Measurements from ENCODE around the gene FILIP1L.

The FILIP1L gene

DNA sequence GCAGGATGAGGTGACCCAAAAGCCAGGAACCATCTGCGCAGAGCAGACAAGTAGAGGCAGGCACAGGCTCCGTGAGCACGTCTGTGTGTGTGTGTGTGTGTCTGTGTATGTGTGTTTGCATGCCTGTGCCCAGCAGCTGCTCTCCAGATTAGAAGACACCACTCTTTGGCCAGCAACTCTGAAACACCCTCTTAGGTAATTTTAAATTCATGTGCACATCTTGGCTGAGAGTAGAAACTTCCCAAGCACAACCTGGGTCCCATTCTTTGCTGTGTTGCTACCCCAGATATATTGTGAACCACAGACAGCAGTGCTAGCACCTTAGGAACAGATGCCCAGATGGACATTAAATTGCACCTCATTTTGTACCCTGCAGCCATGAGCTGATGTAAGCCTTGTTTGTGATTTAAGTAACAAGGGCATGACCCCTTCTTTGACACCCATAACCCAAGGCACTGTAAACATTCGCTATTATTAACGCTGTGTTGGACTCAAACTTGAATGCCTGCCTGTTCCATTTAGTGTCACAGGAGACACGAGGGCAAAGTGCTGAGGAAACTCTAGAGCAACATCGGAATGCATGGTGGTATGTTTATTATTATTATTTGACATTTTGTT, at the start of gene FILIP1L:
FILIP1L (minus strand) TSS at position 89 of the 618 bp plus-strand sequence.
- DNase-seq (ENCODE audit: low read depth in 3 of 3) = no peak

DNA sequence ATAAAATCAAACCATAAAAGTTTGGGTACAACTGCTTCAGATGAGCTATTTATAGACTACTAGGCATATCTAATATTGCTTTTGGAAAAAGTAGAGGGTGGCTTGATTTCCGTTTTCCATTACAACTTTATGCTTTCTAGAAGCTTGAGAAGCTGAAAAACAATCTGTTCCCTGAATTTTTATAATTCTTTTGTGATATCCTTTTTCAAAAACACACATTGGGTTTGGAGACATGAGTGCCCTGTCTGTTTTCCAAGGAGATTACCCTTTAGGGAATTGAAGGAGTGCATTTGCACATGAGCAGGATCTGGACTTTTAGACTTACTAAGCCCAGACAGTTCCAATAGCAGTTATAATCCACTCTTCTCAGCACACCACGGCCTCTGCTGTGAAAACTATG, 49.5 kb upstream of the FILIP1L start:
- DNase-seq (ENCODE audit: low read depth in 3 of 3) = no peak

DNA sequence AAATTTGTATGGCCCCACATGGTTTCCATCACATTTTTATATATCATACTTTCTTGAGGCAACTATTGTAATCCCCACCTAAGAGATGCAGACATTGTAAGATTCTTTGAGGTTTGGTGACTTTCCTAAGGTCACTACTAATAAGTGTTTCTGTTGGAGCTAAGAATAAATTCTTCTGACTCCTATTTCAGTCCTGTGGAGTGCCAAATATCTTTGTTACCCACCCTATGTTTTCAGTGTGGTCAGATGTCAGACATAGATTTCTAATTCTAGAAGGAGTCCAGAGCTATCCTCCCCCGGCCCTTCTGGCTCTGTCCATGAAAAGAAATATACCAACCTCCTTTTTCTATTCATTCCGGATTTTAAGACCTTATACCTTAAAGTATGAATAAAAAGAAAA, 46.2 kb upstream of the FILIP1L start:
- DNase-seq (ENCODE audit: low read depth in 3 of 3) = no peak

- no peak for DNase-seq (ENCODE audit: low read depth in 3 of 3)
Observed at GRCh38 chr3:100159331-100160153, 45.2 kb upstream of the FILIP1L start.

GRCh38 chr3:100158918-100159330, 44.6 kb upstream of the FILIP1L start:
- no peak for DNase-seq (ENCODE audit: low read depth in 3 of 3)

DNA sequence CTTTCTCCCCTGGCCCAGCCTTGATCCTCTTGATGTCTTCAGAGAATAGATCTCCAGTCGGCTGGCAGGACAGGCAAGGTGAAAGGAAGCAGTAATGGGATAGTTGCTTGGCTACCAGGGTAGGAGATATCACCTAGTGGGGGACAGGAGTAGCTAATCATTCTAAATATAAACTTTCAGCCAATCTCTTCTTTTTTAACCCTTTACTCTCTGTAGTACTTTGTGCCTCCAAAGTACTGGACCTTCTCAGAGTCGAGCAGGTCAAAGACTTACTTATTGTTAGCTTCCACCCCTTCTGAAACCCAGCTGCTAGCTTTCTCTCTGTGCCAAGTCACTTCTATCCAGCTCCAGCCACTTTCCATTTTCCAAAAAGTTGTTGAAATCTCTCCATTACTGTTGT, 43.4 kb upstream of the FILIP1L start:
- no peak for DNase-seq (ENCODE audit: low read depth in 3 of 3)

GRCh38 chr3:100155590-100155989, 41.3 kb upstream of the FILIP1L start:
- DNase-seq (ENCODE audit: low read depth in 3 of 3) = no peak

DNA sequence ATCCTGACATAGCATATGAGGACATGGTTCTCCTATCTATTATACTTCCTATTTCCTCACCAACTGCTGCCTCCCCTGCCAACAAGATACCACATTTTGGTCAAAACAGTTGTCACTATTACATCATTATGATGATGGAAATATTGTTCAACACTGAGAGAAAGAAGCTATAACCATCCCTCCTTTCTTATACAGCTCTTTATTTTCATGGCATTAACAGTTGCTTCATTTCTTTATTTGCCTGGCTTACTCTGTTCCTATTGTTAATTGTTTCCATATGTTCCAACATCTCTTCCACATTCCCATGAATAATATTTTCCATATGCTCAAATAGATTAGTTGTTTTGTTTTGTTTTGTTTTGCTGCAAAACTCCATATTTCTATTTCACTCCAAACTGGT, 40.8 kb upstream of the FILIP1L start:
- no peak for DNase-seq (ENCODE audit: low read depth in 3 of 3)

DNA sequence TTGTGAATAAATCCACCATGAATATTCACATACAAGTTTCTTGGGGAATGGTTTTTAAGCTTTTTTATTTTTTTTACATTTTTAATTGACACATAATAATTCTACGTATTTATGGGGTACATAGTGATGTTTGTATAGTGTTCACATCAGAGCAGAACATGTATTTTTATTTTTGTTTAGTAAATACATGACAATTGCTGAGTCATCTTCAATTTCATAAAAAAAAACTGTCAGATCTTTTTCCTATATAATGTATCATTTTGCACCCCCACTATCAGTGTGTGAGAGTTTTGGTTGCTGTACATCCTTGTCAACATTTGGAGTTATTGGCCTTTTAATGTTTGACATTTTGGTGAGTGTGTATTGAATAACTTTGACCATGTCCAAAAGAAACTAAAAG, 39.9 kb upstream of the FILIP1L start:
- DNase-seq (ENCODE audit: low read depth in 3 of 3) = no peak

- no peak for DNase-seq (ENCODE audit: low read depth in 3 of 3)
Observed at GRCh38 chr3:100151024-100151707, 36.9 kb upstream of the FILIP1L start.

- DNase-seq (ENCODE audit: low read depth in 3 of 3) = no peak
Observed at GRCh38 chr3:100150473-100150872, 36.2 kb upstream of the FILIP1L start.

GRCh38 chr3:100149713-100150415, 35.6 kb upstream of the FILIP1L start:
- no peak for DNase-seq (ENCODE audit: low read depth in 3 of 3)

DNA sequence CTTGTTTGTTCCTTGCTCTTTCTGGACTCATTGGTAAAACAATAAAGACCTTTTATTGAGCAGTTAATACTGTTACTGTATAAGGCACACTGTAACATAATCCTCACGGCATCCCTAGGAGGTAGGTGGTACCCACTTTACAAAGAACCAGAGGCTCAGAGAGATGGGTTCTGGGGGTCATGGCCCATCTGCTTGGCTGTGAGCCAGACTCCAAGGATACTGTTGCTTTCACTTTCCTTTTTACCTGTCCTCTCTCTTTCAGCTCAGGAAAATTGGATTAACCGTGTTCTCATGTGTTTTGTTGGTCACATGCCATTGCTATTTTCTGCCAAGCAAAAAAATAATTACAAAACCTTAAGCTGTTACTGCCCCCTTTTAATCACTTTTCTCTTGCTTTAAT, 34.8 kb upstream of the FILIP1L start:
- no peak for DNase-seq (ENCODE audit: low read depth in 3 of 3)

- no peak for DNase-seq (ENCODE audit: low read depth in 3 of 3)
Observed at GRCh38 chr3:100144255-100144866, 30.1 kb upstream of the FILIP1L start.

DNA sequence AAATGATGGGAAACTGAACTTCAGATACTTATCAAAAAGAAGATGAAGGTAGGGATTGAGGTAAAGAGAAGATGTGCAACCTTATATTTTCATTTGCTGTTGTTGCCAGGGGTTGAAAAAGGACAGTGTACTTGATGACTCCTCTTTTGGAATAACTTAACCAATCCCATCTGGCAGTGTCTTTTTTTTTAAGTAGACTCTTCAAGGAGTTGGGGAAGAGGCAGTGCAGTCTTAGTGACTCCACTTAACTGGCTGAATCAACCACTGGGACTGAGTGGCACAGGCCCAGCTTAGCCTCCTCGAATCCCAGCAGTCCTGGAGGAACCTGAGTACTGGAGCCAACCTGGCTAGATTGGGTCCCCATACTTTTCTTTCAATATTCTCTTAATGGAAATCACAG, 27.3 kb upstream of the FILIP1L start:
- no peak for DNase-seq (ENCODE audit: low read depth in 3 of 3)

DNA sequence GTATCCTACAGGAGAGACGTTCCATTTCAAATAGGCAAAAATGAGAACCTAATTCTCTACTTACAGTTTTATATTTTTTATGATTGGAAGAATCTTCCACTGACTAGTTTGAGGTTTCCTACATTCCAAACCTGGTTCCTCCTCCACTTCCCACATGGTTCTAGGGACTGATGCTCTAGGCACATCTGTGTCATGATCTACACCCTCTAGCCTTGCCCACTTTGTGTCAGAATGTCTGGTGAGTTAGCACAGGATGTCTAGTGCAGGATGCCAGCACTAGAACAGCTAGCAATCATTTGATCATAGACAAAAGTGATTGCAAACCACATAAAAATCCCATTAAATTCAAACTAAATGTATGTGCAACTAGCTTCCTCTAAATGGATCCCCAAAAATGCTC, 26.7 kb upstream of the FILIP1L start:
- DNase-seq (ENCODE audit: low read depth in 3 of 3) = no peak

DNA sequence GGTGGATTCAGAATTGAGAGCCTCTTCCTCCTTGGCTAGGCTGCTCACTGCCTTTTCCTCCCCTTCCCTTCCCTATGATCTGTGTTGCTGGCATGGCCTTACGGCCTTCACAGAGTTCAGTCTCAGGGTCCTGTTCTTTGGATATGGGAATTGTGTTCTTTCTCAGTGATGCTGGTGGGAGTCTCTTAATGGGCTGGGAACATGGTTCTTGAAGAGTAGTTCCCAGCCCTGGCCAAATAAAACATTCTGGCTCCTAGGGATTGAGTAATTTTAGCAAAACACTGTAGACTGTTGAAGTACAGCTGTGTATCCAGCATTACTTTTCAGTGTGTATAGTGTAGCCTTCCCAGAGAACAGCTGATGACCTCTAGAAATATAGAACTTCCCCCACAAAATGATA, 22.6 kb upstream of the FILIP1L start:
- no peak for DNase-seq (ENCODE audit: low read depth in 3 of 3)

DNA sequence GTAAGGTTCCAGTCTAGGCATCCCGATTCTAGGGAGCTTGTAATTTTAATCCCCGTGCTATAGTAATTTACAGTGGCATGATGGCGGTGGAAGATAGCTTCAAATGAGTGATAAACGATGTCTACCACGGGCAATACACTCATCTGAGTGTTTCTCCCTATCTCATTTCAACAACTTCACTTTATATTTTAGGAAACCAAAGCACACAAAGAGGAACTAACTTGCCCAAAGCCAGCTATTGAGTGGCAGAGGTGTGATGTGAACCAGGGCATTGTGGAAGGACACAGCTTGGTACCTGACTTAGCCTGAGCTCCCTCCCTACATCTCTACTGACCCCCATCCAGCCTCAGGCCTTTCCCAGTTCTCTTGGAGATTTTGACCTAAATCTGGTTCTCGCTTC, 16.9 kb upstream of the FILIP1L start:
- no peak for DNase-seq (ENCODE audit: low read depth in 3 of 3)

DNA sequence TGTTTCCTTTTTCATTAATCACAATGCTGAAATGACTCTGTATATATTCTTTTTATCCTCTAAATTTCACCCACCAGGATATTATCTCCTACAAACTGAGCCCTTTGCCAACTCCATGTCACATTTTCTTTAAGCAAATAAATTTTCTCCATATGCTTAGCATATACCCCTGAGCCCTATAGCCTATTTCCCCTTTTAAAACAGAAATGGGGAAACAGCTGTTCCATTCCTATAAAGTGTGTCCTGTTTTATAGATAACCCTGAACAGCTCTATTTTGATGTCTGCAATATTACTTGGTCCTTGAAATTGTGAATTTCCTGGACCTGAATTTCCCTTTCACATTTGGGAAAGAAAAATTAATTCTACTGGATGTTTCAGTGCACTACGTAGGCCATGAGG, 15.6 kb upstream of the FILIP1L start:
- no peak for DNase-seq (ENCODE audit: low read depth in 3 of 3)

DNA sequence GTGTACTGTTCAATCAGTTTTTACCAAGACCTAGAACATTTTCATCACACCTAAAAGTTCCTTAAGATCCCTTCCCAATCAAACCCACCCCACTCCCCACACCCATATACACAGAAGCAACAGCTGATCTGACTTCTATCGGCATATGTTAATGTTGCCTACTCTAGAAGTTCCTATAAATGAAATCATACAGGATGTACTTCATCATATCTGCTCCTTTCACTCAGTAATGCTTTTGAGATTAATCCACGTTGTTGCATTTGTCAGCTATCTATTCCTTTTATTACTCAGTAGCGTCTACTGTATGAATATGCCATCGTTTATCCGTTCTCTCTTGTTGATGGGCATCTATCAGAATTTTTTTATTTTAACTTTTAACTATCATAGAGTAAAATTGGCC, 14.3 kb upstream of the FILIP1L start:
- DNase-seq (ENCODE audit: low read depth in 3 of 3) = no peak

DNA sequence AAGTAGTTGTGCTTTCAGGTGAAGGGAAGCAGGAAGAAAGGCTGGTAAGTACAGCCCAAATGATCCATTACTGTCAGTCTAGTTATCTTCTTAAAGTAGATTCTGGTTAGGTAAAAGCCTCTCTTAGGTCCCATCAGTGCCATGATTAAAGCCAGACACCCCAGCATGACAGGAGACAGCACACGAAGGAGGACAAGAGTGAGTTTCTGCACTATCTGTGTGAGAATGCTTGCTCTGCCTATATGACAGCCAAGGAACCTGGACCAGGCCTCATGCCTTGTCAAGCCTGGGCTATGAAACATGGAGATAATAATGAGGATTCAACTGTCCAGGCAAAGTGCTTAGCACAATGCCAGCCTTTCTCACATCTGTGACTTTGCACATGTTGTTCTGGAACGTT, 13.5 kb upstream of the FILIP1L start:
- DNase-seq (ENCODE audit: low read depth in 3 of 3) = no peak
